Fibroblast of lung (primary cell): Measurements from ENCODE around the gene TUBA4A.

ENCODE experiments used
- CTCF ChIP-seq, 2 donors: IDR thresholded peaks in 1 of 2; conservative IDR thresholded peaks in 1 of 2; 1 replicate in 1 of 2; 2 replicates in 1 of 2; pipeline ENCODE4 v1.5.1; 2011 to 2012; ENCODE audit warnings: low read length in 2 of 2, control low read depth in 1 of 2, inconsistent platforms in 1 of 2, low read depth in 1 of 2, mild to moderate bottlenecking in 1 of 2
- EZH2 ChIP-seq: IDR thresholded peaks from 2 replicates; pipeline ENCODE4 v1.5.1; 2012; ENCODE audit warnings: low read length, control low read depth, mild to moderate bottlenecking; ENCODE audit errors: missing control alignments

DNA sequence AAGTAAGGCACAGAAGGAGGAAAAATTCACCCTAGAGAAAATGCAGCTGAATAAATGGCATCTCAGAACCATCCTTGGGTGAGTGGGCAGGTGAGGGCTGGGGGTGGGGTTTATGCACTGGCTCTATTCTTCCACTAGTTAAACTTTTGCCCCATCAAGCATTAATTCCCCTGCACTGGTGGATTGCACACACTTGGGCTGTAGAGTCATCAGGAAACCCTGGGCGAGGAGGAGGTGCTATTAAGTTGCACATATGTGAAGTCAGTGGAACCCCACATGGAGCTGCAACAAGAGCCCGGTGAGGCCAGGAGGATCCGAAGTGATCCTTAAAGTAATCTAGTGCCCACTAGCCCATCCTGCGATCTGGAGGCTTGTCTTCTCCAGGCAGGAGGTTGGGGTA, 18.6 kb upstream of the TUBA4A start:
- TF ChIP-seq CTCF (conservative IDR thresholded peaks at IDR 0.05 in 1 of 2, IDR thresholded peaks at IDR 0.05 in 1 of 2; ENCODE audit: low read depth in 1 of 2, low read length in 2 of 2): no peak
- no peak for TF ChIP-seq EZH2
